Body of pancreas (tissue), 4 donors: ENCODE data around the gene ZBTB18. TPM values are rescaled to one million over a fixed set of nuclear protein-coding genes. Genes with fewer than 3 reads are reported as not detected.

Experiments
- ATAC-seq: fragments of 150-250 bp; one replicate; pipeline ENCODE4 v1.9.1; 2016
- DNase-seq, 4 donors: peaks; one replicate each; pipeline ENCODE4 v3.0.0-alpha.2; 2019
- H3K27ac ChIP-seq, 4 donors: fragments of 200-600 bp; sonication (generic); 1 replicate in 3 of 4; 2 replicates in 1 of 4; pipeline versions ENCODE4 v1.5.1 to v1.6.1; 2016 to 2019; ENCODE audit warnings: mild to moderate bottlenecking in 1 of 4, mixed read lengths in 1 of 4, moderate library complexity in 1 of 4
- H3K27me3 ChIP-seq, 2 donors: fragments of 200-600 bp; sonication (generic); one replicate each; pipeline ENCODE4 v1.6.0; 2016; ENCODE audit warnings: mild to moderate bottlenecking in 1 of 2
- H3K36me3 ChIP-seq, 2 donors: fragments of 200-600 bp; sonication (generic); replicated peaks in 1 of 2; 2 replicates each; pipeline ENCODE4 v1.5.1; 2016; ENCODE audit warnings: low read depth in 2 of 2; ENCODE audit not compliant: insufficient read depth in 1 of 2
- H3K4me1 ChIP-seq: fragments of 200-600 bp; sonication (generic); one replicate; pipeline ENCODE4 v1.6.0; 2016
- H3K4me3 ChIP-seq, 2 donors: fragments of 200-600 bp; sonication (generic); 1 replicate in 1 of 2; 2 replicates in 1 of 2; pipeline ENCODE4 v1.5.1; 2016 to 2019
- H3K9me3 ChIP-seq, 3 donors: fragments of 200-600 bp; sonication (generic); 1 replicate in 2 of 3; 2 replicates in 1 of 3; pipeline ENCODE4 v1.5.1; 2016
- CTCF ChIP-seq, 7 experiments: fragments of 450-650 bp in 4 of 7; fragments of 200-600 bp in 3 of 7; sonication (generic) in 3 of 7; IDR thresholded peaks; one replicate each; pipeline ENCODE4 v1.5.1; 2016 to 2019; ENCODE audit warnings: antibody characterized with exemption in 7 of 7
- POLR2A ChIP-seq, 3 donors: fragments of 450-650 bp; IDR thresholded peaks; one replicate each; pipeline ENCODE4 v1.6.1; 2016; ENCODE audit warnings: antibody characterized with exemption in 3 of 3, mild to moderate bottlenecking in 2 of 3
- WGBS, 2 donors: methylation state at CpG; one replicate each; pipeline ENCODE4 v1.1.5; 2017; 5-methylcytosine and 5-hydroxymethylcytosine counted together
- intact Hi-C: fragments of 100-400 bp; cut with DNase I; formaldehyde crosslinking; loops from one replicate; pipeline ENCODE4 v1.15.1; 2023
- small RNA-seq: library from RNA; depleted of rRNA; stranded (forward); fragments of <200 nt; gene quantifications from one replicate; pipeline ENCODE3, GENCODE V24; 2016
- total RNA-seq, 2 donors: library from RNA; depleted of rRNA; stranded (reverse); fragments of >200 nt; gene quantifications; one replicate each; pipeline ENCODE4 v1.1.0, GENCODE V29; 2016

The ZBTB18 gene
- total RNA-seq, 2 donors from 2014 or later: 20.4 to 22.6 TPM

DNA sequence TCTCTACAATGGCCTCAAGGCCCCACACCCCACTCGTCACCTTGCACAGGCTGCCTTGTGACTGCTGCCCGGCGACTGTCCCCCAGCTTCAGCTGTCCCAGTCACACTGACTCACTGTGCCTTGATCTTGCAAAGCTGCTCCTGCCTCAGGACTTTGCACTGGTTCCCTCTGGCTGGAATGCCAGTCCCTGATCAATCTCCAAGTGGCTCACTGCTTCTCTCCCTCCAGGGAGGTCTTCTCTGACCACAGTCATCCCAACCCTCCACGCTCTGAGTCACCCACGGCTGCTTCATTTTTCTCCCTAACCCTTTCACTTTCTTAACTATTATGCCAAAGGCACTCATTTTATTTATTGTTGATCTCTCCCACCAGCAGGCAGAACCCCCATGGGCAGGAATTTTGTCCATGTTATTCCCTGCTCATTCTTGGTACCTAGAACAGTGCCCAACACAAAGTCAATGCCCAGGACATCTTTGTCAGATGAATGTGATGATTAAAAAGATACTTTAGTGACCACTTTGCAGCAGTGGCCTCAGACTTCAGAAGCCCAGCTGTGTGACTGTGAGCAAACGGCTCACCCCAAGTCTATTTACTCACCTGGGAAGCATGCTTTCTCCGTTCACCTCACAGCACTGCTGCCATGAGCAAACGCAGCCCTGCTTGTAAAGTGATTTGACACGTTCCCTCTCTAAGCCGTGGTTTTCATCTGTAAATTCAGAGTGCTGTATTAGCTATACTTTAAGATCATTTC lies 53.4 kb downstream of the ZBTB18 start:
- H3K27me3 ChIP-seq: no peaks in the 10 kb centered on the region
- no peak overlapping the region for H3K27ac ChIP-seq
- peaks cover 5% of the 10 kb centered on the region for H3K4me1 ChIP-seq
- no peaks in the 10 kb centered on the region for H3K9me3 ChIP-seq
- WGBS, 2 donors: 59 to 67% methylated on average over 10 of the region's 10 CpGs
- intact Hi-C loops: no loop called here
- ATAC-seq (no peak), DNase-seq (no peak)
- no peaks in the 10 kb centered on the region for H3K36me3 ChIP-seq
- no peak overlapping the region for H3K4me3 ChIP-seq
- TF ChIP-seq CTCF (IDR thresholded peaks at IDR 0.05) (no peak), POLR2A (IDR thresholded peaks at IDR 0.05) (no peak)

GRCh38 chr1:244106176-244106575 lies 55.1 kb downstream of the ZBTB18 start:
- Histone ChIP-seq H3K4me1 (peaks cover 5% of the 10 kb centered on the region), H3K9me3 (no peaks in the 10 kb centered on the region), H3K27ac (no peak overlapping the region), H3K27me3 (no peaks in the 10 kb centered on the region), H3K4me3 (no peak overlapping the region), H3K36me3 (no peaks in the 10 kb centered on the region)
- WGBS, 2 donors: 36 to 43% methylated on average over 3 of the region's 3 CpGs
- DNase-seq (no peak), ATAC-seq (no peak)
- intact Hi-C loops: no loop called here
- TF ChIP-seq POLR2A (IDR thresholded peaks at IDR 0.05): no peak
- no peak for TF ChIP-seq CTCF (IDR thresholded peaks at IDR 0.05)

Small RNA genes lying within 50 kb of the gene (small RNA-seq; reads per million reads assigned to genes)
- not detected for gene RN7SL148P

Other genes with a start within 250 kb of the ZBTB18 start
- 10 to 100 TPM; 14.0 to 24.7 TPM for gene AKT3, start 201.0 kb upstream of the ZBTB18 start, total RNA-seq